Mucosa of gallbladder (tissue), 1 donor: Measurements from ENCODE around the gene SHOC1. TPM values are rescaled to one million over a fixed set of nuclear protein-coding genes. Genes with fewer than 3 reads are reported as not detected.
"Not testable (repeated sequence)": the region's sequence is repeated elsewhere in the genome, so short reads cannot be mapped to it uniquely, and the experiment has no call there.

Experiments used
- DNase-seq: peaks from one replicate; pipeline ENCODE4 v3.0.0-alpha.2; 2020; ENCODE audit warnings: low spot score
- total RNA-seq: library from RNA; stranded (reverse); gene quantifications from one replicate; pipeline ENCODE4 v1.2.1, GENCODE V29; 2021
- donor health status: DM: no; HTN: no; CAD: no.

SHOC1 gene
- total RNA-seq: not detected

- no peak for DNase-seq
Measured at GRCh38 chr9:111794835-111795556, at the start of gene SHOC1. TSS of gene SHOC1 (minus strand) at chr9:111794937. CDS start at chr9:111791418, 3,519 bp downstream.

DNA sequence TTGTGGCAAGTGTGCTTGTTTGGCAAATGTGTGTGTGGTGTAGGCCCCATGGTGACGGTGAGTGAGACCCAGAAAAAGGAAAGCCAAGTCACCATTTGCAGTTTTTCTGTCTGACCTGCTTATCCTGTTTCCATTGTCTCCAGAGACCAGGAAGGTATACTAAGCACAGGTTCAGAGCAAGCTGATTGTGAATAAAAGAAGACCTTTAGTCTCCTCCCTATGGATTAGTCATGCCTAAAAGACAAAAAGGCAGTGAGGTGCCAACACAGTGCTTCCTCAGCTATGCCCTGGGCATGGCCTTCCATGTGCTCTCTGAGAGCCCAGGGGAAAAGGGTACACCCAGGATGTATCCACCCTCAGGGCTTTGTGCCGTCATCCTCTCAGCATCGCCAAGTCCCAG, 49.2 kb upstream of the SHOC1 start:
- peak; percentile 12 for DNase-seq

GRCh38 chr9:111842313-111842712, 47.6 kb upstream of the SHOC1 start:
- no peak for DNase-seq

GRCh38 chr9:111840442-111840841, 45.7 kb upstream of the SHOC1 start:
- no peak for DNase-seq

DNA sequence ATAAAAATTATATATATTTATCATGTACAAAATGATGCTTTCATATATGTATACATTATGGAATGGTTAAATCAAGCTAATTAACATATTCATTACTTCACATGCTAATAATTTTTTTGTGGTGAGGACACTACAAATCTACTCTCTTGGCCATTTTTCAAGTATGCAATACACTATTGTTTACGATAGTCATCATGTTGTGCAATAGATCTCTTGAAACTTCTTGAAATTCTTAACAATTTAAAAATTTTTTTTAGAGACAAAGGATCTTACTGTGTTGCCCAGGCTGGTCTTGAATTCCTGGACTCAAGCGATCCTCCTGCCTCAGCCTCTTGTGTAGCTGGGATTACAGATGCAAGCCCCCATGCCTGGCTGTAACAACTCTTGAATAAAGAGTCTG, 45.2 kb upstream of the SHOC1 start:
- no peak for DNase-seq

GRCh38 chr9:111839387-111839786, 44.6 kb upstream of the SHOC1 start:
- DNase-seq: no peak

GRCh38 chr9:111838439-111838838, 43.7 kb upstream of the SHOC1 start:
- DNase-seq: no peak

DNA sequence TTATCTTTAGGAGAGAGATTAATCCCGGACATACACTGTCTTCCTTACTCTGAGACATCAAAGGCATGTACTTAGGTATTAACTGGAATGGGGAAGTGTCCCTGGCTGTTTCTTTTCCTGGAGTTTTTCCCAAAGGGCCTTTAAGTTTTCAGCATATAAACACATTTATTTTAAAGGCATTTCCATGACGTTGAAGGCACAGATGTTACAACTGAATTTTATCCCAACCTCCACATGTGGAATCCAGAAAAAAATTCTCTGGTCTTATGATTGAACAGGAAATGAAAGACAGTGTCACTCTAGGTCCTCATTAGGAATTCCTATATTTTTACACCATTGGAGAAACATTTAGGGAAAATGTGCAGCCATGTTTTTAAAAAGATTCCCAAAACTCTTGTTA, 41.6 kb upstream of the SHOC1 start:
- no peak for DNase-seq

GRCh38 chr9:111833941-111834340, 39.2 kb upstream of the SHOC1 start:
- no peak for DNase-seq

DNA sequence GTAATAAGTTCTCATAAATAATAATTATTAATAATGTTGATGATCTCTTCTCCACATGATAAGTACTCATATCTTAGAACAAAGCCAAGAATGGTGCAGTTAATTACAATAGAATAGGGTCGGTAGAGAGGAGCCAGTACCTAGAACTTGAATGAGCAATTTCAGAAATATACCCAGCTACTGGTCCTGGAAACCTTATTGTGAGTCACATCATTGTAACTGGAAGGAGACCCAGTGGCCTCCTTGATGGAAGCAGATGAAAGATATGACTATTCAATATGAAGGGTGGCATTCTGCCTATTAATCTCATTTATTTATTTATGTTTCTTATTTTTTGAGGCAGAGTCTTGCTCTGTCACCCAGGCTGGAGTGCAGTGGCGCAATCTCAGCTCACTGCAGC, 37.7 kb upstream of the SHOC1 start:
- no peak for DNase-seq

DNA sequence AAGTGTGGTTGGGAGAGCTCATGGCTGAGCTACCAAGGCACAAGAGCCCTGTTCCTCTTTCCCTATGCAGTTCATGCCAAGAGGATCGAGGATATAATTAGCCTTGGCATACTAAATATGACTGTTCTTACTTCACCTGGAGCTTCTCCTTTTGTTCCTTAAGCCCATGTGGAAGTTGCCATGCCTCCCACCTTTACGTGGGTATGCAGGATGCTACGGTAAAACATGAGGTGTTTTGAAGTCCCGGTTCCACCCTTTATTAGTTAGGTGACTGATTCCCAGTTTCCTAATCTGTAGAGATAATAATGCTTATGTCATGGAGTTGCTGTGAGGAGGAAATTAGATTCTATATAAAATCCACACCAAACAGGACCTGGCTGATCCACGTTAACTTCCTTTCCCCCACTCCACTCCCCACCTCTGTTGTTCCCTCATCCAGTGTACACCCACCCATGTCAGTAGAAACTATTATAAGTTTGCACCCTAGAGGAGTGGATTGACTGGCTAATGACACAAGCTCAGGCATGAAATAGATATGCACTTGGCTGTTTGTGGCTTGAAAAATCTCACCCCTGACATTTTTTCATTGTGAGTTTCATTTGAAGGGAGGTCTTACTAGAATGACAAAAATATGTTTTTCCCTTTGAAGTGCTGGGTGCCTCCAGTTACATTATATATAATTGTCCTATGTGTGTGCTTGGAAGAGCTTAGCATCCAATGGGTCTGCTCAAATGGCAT, 36.8 kb upstream of the SHOC1 start:
- no peak for DNase-seq

DNA sequence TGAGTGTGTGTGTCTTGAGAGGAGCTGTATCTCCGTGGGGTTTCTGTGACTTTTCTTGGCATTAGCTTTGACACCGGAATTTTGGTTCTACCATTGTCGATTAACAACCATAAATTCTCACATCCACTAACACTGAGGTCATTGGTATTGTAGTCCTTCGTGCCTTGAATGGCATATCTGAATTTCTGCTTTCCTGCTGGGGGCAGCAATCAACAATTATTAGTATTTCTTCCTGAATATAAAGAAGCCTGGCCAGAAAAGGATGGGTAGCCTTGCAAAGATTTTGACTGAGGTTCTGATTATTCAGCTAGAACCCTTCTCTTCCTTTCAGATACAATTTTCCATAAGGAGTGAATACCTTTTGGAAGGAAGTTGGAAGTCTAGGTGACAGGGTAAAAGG, 33.5 kb upstream of the SHOC1 start:
- no peak for DNase-seq

DNA sequence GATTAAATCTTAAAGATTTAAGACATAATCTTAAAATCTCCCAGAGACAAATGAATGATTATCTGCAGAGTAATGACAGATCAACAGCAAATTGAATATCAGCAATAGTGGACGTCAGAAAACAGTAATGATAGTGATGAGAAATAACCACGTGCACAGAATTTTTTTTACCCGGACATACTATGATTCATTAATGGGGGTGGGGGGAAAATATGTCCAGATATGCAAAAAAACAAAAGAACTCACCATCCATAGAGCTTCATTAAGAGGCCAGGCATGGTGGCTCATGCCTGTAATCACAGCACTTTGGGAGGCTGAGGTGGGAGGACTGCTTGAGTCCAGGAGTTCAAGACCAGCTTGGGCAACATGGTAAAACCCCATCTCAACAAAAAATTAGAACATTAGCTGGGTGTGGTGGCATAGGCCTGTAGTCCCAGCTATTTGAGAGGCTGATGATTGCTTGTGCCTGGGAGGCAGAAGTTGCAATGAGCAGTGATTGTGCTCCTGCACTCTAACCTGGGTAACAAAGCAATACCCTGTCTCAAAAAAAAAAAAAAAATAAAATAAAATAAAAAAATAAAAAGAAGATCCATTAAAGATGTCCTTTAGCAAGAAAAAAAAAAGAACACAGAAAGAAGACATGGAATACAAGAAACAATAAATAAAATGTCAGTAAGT, 30.9 kb upstream of the SHOC1 start:
- DNase-seq: no peak

DNA sequence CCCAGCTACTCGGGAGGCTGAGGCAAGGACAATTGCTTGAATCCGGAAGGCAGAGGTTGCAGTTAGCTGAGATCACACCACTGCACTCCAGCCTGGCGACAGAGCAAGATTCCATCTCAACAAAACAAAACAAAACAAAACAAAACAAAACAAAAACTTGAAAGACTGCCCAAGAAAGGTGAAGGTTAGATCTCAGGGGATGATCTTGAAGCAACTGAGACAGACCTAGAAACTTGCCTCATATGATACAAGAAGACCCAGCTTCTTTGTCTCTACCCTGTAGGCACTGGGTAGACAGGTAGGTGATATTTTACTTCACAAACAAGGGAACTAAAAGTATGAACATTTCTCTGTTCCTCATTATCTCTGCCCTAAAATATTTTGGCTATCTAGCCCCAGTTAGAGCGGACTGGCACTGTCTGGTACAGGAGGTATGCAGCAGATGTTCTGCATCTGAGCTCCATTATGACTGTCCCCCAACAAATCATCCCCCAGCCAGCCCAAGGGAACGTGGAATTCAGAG, 26.3 kb upstream of the SHOC1 start:
- DNase-seq: no peak

DNA sequence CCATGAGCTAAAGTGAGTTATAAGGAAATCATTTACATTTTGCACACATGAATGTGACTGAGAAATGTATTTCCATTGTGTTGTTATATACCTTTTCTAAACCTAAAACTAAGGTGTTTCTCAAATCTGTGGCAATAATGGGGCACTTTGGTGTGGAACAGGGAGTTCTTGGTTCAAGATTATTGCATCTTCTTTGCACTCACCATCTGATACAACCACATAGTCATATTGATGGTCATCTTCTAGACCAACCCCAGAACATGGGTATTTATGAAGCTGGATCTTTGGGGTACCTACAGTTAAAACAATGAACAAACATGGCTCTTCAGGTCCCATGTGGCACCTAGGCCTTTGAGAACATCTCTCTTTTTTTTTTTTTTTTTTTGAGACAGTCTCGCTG, 24.6 kb upstream of the SHOC1 start:
- no peak for DNase-seq

- DNase-seq: no peak
Measured at GRCh38 chr9:111815285-111816070, 20.7 kb upstream of the SHOC1 start.

GRCh38 chr9:111812337-111812736, 17.6 kb upstream of the SHOC1 start:
- DNase-seq: no peak

DNA sequence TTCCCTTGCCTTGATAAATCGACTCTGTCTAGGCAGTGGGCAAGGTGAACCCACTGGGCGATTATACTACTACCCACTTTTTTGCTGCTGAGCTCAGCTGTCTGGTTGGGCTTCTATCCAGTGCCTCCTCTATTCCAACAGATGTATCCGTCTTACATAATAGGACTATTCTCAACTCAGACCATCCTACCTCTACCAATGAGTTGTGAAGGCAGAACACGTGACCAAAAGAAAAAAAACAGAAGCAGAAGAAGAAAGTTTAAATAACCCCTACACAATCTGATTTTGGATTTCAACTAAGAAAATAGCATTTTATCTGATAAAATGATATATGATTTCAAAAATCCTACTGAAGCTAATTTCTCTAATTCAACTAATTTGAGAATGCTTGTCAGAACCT, 16.2 kb upstream of the SHOC1 start:
- no peak for DNase-seq

DNA sequence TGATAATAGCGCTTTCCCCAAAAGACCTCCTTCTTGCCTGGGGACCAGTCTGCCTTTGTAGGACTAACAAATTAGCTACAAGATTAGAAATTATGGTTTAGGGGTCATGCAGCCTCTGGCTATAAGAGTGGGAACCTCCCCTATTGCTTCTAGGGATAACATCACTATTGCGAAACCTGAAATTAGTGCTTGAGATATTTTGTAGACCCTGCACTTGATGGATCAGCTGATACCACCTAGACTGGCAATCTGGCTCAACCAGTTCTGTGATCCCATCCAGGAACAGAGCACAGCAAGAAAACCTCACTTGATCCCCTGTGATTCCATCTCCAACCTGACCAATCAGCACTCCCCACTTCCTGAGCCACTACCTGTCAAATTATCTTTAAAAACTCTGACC, 15.7 kb upstream of the SHOC1 start:
- not testable (repeated sequence) for DNase-seq

DNA sequence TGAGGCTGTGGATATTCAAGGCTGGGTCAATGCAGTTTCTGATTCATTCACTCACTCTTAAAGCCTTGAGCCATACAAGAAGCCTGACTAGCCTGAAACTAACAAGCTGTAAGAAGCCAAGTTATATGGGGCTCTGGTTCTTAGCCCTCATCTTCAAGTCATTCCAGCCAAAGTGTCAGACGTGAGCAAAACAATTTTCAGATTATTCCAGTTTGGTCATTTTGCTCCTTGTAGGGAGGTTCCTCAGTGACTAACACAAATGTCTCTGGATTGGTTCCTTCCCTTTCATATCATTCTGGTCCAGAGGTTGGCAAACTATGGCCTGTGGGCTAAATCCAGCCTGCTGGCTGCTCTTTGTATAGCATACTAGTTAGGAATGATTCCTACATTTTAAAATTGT, 12.5 kb upstream of the SHOC1 start:
- no peak for DNase-seq

DNA sequence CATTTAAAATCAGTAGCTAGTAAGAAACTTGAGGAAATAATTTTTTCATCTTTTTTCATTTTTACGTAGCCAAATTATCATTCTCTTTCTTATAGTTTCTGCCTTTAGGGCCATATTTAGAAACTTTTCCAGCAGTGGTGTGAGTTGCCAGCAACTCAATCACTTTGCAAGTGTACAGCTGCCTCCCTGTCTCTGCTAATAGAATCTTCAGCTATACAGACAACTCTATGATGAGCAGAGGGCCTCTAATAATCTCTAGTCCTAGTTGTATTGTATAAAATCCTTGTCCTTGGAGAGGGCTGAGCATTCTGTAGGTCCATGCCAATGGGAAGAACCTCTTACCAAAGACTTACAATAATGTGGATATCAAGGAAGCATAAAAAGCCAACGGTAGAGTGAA, 11.5 kb upstream of the SHOC1 start:
- no peak for DNase-seq

DNA sequence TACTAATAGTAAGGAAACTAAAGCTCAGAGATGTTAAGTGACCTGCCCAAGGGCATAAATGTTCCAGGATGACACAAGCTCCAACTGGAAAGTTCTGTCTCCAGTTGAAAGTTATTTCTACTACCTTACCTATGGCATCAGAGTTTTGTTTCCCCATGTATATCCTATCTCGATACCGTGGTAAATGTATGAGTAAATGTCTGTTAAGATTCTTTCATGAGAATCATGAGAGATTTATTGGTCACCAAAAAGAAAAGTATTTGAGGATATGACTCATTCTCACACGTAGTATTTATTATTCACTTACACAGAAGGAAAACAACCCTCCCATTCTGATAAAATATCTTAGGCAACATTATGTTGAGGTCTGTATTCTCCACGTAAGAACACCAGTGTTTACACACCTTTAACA, 11.1 kb upstream of the SHOC1 start:
- no peak for DNase-seq
